Liver (tissue), 3 donors: Measurements from ENCODE around the gene ANKFN1.

Experiments
- FOXA2 ChIP-seq: IDR thresholded peaks from 2 replicates; pipeline ENCODE4 v1.6.1; 2016; ENCODE audit warnings: antibody characterized with exemption
- GABPA ChIP-seq, 2 donors: IDR thresholded peaks in 1 of 2; conservative IDR thresholded peaks in 1 of 2; 2 replicates each; pipeline ENCODE4 v1.6.1; 2016; ENCODE audit warnings: antibody characterized with exemption in 2 of 2, mild to moderate bottlenecking in 1 of 2, moderate library complexity in 1 of 2
- JUND ChIP-seq, 2 donors: IDR thresholded peaks; 2 replicates each; pipeline ENCODE4 v1.6.1; 2016; ENCODE audit warnings: antibody characterized with exemption in 2 of 2
- RAD21 ChIP-seq, 2 donors: IDR thresholded peaks; 2 replicates each; pipeline ENCODE4 v1.6.1; 2016; ENCODE audit warnings: antibody characterized with exemption in 2 of 2, mild to moderate bottlenecking in 2 of 2
- RXRA ChIP-seq, 2 donors: IDR thresholded peaks; 2 replicates each; pipeline ENCODE4 v1.6.1; 2017 to 2018; ENCODE audit warnings: antibody characterized with exemption in 2 of 2, mild to moderate bottlenecking in 1 of 2
- SP1 ChIP-seq: IDR thresholded peaks from 2 replicates; pipeline ENCODE4 v1.6.1; 2018; ENCODE audit warnings: antibody characterized with exemption, mild to moderate bottlenecking
- TAF1 ChIP-seq: conservative IDR thresholded peaks from 2 replicates; pipeline ENCODE4 v1.6.1; 2016; ENCODE audit warnings: antibody characterized with exemption, mild to moderate bottlenecking
- YY1 ChIP-seq: IDR thresholded peaks from 2 replicates; pipeline ENCODE4 v1.6.1; 2016; ENCODE audit warnings: antibody characterized with exemption, mild to moderate bottlenecking
- TF ChIP-seq, protein P1 (sequence below): fragments of 150-350 bp; IDR thresholded peaks from 2 replicates; pipeline ENCODE4 v1.5.1; 2017; ENCODE audit warnings: improper control_type of control experiment, low read depth, low read length; ENCODE audit not compliant: missing input control
- TF ChIP-seq, protein P2 (sequence below): IDR thresholded peaks from 2 replicates; pipeline ENCODE4 v1.6.1; 2016; ENCODE audit warnings: antibody characterized with exemption
- TF ChIP-seq, protein P3 (sequence below): IDR thresholded peaks from 2 replicates; pipeline ENCODE4 v1.6.1; 2016; ENCODE audit warnings: antibody characterized with exemption
- donor health status: healthy.
- donor health status: healthy.

DNA sequence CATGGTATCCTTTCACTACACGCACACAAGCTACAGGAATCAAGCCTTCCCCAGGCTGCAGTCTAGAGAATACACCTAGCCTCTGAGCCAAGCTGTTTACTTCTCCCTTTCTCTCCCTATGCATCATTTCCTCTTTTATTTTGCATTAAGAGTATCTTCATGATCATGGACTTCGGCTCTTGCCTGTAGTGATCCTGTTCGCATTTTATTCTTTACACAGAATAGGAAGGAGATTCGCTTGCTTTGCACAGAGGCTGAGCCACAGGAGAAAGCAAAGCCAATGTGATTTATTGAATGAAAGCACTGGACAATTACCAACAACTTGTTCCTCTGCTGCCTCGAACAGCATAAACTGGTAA is 172.7 kb downstream of the ANKFN1 start:
- TF ChIP-seq, protein P1, sequence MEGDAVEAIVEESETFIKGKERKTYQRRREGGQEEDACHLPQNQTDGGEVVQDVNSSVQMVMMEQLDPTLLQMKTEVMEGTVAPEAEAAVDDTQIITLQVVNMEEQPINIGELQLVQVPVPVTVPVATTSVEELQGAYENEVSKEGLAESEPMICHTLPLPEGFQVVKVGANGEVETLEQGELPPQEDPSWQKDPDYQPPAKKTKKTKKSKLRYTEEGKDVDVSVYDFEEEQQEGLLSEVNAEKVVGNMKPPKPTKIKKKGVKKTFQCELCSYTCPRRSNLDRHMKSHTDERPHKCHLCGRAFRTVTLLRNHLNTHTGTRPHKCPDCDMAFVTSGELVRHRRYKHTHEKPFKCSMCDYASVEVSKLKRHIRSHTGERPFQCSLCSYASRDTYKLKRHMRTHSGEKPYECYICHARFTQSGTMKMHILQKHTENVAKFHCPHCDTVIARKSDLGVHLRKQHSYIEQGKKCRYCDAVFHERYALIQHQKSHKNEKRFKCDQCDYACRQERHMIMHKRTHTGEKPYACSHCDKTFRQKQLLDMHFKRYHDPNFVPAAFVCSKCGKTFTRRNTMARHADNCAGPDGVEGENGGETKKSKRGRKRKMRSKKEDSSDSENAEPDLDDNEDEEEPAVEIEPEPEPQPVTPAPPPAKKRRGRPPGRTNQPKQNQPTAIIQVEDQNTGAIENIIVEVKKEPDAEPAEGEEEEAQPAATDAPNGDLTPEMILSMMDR = no peak
- TF ChIP-seq TAF1 (no peak), GABPA (IDR thresholded peaks at IDR 0.05 in 1 of 2, conservative IDR thresholded peaks at IDR 0.05 in 1 of 2) (no peak), FOXA2 (no peak), YY1 (no peak), RAD21 (IDR thresholded peaks at IDR 0.05) (no peak), RXRA (IDR thresholded peaks at IDR 0.05) (no peak), JUND (IDR thresholded peaks at IDR 0.05) (no peak), SP1 (no peak)
- TF ChIP-seq, protein P2, sequence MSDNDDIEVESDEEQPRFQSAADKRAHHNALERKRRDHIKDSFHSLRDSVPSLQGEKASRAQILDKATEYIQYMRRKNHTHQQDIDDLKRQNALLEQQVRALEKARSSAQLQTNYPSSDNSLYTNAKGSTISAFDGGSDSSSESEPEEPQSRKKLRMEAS = no peak
- TF ChIP-seq, protein P3, sequence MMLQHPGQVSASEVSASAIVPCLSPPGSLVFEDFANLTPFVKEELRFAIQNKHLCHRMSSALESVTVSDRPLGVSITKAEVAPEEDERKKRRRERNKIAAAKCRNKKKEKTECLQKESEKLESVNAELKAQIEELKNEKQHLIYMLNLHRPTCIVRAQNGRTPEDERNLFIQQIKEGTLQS = no peak
